GM12892 (cell line): ENCODE results near the gene ADAMTS2.

Experiments
- DNase-seq: peaks from one replicate; pipeline ENCODE4 v3.0.0; 2011; ENCODE audit not compliant: insufficient read length
- FAIRE-seq: peaks from 2 replicates; lab custom pipeline; 2011; peaks lifted over from hg19 to GRCh38; lab: Jason Lieb, UNC
- POLR2A ChIP-seq: IDR thresholded peaks from 2 replicates; pipeline ENCODE4 v1.6.1; 2011; ENCODE audit warnings: low read depth, low read length, control low read depth
- POLR2AphosphoS5 ChIP-seq: IDR thresholded peaks from 2 replicates; pipeline ENCODE4 v1.6.1; 2011; ENCODE audit warnings: low read depth, low read length, control low read depth
- TAF1 ChIP-seq: IDR thresholded peaks from 2 replicates; pipeline ENCODE4 v1.6.1; 2011; ENCODE audit warnings: low read depth, mild to moderate bottlenecking, control low read depth, low read length, borderline replicate concordance

The ADAMTS2 gene

DNA sequence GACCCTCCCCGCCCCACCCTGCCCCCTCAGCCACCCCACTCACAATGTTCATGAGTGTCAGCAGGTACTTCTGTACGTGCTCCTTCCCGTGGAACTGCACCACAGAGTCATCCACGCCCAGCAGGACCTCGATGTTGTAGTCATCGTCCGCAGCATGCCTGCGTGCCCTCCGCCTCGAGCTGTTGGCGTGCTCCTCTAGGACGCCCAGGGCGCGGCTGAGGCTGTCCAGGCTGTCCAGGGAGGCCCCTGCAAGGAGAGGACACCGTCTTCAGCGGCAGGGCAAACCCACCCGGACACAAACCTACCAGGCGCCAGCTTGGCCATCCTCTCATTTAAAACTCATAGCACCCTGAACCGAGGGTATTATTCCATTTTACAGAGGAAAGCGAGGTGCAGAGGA is 137.8 kb downstream of the ADAMTS2 start:
- TF ChIP-seq POLR2A = no peak
- no peak for TF ChIP-seq POLR2AphosphoS5
- TF ChIP-seq TAF1 = no peak
- no peak for DNase-seq
- no peak for FAIRE-seq

DNA sequence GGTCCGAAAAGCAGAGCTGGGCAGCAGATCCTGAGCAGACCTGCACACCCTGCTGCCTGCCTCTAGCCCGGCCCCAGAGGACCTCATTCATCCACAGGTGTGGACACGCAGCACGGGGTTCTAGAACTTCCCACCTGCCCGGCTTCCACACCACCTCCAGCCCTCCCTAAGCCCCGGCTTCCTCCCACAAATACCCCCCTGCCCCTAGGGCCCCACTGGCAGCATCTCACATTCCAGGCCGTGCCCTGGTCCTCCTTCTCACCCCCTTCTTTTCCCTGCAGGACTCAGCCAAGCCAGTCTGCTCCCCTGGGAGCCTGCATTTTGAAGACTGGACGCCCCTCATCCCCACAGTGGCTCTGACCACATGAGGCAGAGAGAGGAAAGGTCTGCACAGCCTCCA is 138.9 kb downstream of the ADAMTS2 start:
- TF ChIP-seq TAF1 (no peak), POLR2AphosphoS5 (no peak), POLR2A (no peak)
- FAIRE-seq (no peak), DNase-seq (no peak)

DNA sequence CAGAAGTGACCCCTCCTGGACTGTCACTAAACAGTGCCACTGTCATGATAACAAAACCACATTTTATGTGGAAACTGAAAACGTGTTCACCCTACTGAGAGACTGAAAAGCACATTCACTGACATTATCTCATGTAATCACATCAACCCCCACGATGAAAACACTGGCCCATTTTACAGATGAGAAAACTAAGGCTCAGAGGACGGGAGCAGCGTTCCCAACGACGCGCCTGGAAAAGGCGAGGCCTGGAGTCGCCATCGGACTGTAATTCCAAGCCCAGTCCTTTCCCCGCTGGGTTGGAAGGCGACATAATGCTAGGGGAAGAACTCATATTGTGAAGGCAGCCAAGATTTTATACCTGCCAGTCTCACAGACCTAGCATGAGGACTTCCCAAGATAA is 140.0 kb downstream of the ADAMTS2 start:
- no peak for TF ChIP-seq TAF1
- TF ChIP-seq POLR2A = no peak
- TF ChIP-seq POLR2AphosphoS5 = no peak
- DNase-seq (no peak), FAIRE-seq (no peak)

DNA sequence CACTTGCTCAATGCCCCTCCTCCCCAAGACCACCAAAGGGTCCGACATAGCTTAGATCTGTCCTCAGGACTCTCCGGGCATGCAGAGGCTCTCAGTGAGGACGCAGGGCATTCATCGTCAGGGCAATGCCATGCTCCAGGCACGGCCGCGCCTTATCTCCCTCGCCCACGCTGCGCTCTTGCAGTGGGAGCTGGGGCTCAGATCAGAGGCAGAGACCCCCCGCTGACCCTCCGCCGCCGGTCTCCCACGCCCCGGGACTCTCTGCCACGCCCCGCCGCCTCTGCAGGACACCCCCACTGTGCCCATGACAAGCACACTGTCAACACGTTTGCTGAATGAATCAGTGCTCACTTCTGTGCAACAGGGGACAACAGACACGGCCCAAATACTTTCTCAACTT is 140.7 kb downstream of the ADAMTS2 start:
- TF ChIP-seq POLR2AphosphoS5 (no peak), POLR2A (no peak), TAF1 (no peak)
- DNase-seq (no peak), FAIRE-seq (no peak)

DNA sequence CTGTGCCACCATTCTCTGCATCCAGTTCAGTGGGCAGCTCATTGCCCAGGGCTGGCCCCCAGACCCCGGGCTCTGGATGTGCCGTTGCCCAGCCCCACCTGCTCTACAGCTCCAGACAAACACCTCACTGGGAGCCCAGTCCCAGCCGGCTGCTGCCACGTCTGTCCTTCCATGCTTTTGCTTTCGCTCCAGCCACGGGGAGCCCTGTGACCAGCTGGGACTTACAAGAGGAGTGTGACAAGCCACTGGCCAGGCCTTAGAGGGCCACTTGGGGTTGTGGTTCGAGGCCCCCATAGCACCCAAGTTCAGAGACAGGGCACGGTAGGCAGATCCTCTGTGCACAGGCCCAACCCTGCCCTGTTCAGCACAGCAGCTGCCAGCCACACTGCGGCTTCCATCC is 142.0 kb downstream of the ADAMTS2 start:
- FAIRE-seq = no peak
- no peak for TF ChIP-seq TAF1
- TF ChIP-seq POLR2A = no peak
- no peak for TF ChIP-seq POLR2AphosphoS5
- DNase-seq = no peak

DNA sequence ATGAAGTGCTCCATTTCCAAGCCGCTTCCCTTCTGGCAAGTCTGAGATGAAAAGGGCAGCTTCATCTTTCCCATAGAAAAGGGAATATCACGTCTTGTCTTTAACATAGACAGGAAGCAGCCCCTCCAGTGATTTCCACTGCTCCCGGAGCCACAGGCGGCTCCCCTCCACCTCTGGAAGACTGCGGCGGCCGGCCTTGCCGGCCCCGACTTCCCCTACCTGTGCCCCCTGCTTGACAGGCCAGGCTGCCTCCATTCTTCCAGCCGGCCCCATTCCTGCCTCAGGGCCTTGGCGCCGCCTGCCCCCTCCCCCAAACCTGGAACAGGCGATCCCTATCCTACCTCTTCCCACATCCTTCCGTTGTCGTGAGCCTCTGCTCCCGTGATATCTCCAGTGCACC is 143.3 kb downstream of the ADAMTS2 start:
- no peak for TF ChIP-seq POLR2A
- TF ChIP-seq TAF1 = no peak
- DNase-seq (no peak), FAIRE-seq (no peak)

DNA sequence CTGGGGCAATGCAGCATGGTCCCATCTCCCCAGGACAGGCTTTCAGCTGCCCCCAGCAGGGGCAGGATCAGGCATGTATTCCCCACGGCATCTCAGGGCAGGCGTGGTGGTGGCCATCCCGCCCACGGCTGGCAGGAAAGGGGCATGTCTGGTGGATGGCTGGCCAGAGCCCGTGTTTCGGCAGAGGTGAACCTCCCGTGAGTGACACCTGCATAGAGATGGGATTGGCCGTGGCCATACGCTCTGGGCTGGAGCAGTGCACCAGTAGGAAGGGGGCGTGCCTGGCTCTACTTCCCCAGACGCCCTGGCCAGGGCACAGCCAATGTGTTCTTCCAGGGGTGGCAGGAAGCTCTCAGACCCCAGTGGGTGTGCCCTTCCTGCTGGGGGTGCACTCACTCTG is 146.0 kb downstream of the ADAMTS2 start:
- FAIRE-seq (no peak), DNase-seq (no peak)
- TF ChIP-seq POLR2A = no peak
- no peak for TF ChIP-seq TAF1

DNA sequence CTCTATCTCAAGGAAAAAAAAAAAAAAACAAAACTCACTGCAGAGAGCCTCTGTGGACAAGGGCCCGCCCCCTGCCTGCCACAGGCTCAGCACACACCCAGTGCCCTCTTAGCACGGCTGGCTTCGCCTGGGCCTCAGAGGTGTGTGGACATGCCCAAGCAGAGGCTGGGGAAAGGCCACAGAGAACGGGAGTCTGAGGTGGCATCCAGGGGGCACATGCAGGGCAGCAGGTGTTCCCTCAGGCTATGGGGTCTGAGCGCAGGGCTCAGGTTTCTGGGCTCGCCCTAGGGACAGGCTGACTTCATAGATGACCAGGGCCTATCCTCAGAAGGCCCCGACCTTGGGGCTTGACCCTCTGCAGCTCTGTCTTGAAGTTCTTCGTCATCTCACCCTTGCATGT is 146.4 kb downstream of the ADAMTS2 start:
- FAIRE-seq (no peak), DNase-seq (no peak)
- TF ChIP-seq POLR2A = no peak
- TF ChIP-seq TAF1 = no peak
- TF ChIP-seq POLR2AphosphoS5 = no peak

DNA sequence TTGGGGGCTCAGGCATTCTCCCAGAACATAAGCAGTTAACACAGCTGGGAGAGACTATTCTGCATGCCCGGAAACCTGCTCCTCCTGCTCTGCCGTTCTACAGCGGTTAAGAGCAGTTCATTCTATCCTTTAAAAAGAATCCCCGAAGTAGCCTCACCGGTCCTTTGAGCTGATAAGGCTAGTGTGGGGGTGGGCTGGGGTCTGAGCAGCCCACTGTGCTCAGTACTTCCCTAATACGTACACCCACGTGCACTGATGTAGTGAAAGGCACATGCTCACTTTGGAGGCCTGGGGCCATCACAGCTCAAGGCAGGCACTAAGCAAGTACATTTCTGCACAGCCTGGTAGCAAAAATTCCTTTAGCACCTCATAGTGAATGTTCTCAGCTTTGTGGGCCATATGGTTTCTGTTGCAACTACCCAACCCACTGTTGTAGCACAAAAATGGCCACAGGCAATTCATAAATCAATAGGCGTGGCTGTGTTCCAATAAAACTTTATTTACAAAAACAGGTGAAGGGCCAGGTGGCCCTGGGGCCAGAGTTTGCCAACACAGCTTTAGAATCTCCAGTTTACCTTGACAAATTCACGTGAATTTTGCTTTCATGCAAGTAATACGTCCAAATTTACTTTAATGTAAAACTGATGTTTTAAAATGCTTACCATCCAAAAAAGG is 148.7 kb downstream of the ADAMTS2 start:
- TF ChIP-seq POLR2AphosphoS5 (no peak), TAF1 (no peak), POLR2A (no peak)
- DNase-seq (no peak), FAIRE-seq (no peak)

DNA sequence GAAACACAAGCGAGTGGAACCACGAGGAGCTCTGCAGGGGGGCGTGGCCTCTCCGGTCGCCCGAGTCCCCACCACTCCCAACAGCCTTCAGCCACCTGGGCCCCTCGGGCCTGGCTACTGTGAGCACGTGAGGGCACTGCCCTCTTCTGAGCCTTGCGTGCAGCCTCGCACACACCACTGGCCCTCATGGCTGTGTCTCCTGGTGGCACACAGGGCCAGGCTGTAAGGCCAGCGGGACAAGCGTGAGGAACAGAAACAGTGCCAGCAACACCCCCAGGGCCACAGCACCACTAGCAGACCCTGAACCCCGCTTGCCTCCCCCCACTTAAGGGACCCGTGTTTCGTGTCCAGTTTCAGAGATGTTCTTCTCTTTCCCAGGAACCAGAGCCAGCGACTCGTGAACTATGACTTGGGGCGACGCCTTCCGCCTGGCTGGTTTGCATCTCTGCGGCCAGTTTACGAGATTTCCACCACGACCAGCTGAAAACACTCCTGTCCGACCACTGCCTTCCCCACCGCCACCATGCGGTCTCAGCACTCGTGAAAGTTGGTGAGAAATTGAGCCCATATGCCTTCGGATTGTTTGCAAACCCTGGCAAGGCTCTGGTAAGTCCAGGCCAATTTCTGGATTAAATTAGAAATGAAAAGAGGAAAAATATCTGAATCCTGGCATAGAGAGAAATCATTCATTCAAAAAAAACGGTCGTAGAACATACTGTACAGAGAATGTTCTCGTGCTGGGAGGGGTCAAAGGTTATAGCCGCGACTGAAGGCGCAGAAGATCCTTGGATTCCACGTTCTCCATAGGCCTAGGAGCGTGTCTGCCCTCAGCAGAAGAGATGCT is 149.5 kb downstream of the ADAMTS2 start:
- DNase-seq = no peak
- FAIRE-seq = no peak
- TF ChIP-seq TAF1 = no peak
- no peak for TF ChIP-seq POLR2AphosphoS5
- no peak for TF ChIP-seq POLR2A

DNA sequence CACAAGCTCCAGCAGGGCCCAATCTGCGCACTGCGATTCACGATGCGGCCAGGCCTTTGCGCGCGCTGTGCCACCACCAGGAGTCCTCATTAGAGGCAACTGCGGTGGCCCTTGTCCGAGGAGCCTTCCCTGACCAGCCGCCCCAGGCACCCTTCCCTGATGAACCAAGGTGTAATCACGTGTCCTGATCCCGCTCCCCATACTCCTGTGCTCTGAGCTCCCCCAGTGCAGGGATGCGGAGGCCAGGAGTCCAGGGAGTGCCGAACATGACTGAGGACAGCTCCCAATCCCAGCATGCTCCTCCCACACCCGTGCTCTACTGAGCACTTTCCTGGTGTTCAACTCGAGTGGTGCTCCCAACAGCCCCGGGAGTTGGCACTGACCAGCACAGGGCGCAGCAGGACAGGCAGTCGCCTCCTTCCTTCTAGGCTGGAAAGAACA is 150.3 kb downstream of the ADAMTS2 start:
- no peak for FAIRE-seq
- TF ChIP-seq TAF1 (no peak), POLR2A (no peak), POLR2AphosphoS5 (no peak)
- DNase-seq = no peak
